HG02981 (cell line): ENCODE measurements around the gene MCUB.
"Not testable (repeated sequence)": the region's sequence is repeated elsewhere in the genome, so short reads cannot be mapped to it uniquely, and the experiment has no call there.

ENCODE experiments used
- ATAC-seq: cut with Tn5 transposase; IDR thresholded peaks from one replicate; pipeline ENCODE4 v1.9.1; 2021; ENCODE audit warnings: mild to moderate bottlenecking, moderate library complexity; ENCODE audit not compliant: unreplicated experiment

MCUB gene

GRCh38 chr4:109678472-109678871, 118.4 kb downstream of the MCUB start:
- ATAC-seq = not testable (repeated sequence)

DNA sequence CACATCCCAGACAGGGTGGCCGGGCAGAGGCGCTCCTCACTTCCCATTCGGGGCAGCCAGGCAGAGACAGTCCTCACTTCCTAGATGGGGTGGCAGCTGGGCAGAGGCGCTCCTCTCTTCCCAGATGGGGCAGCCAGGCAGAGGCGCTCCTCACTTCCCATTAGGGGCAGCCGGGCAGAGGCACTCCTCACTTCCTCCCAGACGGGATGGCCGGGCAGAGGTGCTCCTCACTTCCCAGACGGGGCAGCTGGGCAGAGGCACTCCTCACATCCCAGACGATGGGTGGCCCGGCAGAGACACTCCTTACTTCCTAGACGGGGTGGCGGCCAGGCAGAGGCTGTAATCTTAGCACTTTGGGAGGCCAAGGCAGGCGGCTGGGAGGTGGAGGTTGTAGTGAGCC, 118.9 kb downstream of the MCUB start:
- not testable (repeated sequence) for ATAC-seq

- ATAC-seq = no peak
These were observed 122.8 kb downstream of the MCUB start for GRCh38 chr4:109682875-109683274.

DNA sequence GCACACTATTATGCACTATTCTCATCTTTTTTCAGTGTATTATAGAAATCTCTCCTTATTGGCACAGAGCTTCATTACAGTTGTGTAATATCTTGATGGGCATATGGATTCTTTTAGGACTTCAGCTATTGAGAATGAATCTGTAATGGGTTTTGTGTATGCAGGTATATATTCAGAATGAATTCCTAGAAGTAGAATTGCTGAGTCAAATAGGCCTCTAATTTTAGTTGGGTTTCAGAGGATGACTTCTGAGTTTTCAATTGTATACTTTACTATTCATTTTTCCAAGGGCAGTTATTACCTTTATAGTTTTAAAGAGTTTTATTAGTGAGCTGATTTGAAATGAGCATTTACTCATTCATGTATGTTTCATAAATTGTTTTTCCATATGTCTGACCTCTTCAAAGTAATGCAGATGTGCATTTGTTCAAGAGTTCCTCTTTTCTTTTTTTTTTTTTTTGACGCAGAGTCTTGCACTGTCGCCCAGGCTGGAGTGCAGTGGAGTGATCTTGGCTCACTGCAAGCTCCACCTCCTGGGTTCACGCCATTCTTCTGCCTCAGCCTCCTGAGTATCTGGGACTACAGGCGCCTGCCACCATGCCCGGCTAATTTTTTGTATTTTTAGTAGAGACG, 123.7 kb downstream of the MCUB start:
- ATAC-seq = no peak

DNA sequence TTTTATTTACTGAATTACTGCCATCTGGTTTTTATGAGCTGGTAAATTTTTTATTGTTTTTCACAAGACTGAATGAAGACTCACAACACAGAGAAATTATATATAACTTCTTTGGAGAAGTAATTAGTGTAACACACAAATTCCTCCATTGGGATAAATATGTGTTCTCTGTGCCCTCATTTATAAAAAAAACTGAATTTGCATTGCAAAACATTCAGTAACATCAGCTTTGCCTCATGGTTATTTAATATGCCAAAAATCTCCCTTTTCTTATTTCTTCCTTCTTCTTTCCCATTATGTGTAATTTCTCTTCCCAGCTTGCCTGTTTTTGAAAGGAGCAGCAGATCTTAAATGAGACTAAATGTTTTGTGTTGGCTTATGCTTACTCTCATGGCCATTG, 124.7 kb downstream of the MCUB start:
- no peak for ATAC-seq

GRCh38 chr4:109690690-109691410, 130.8 kb downstream of the MCUB start:
- ATAC-seq = peak; percentile 83

DNA sequence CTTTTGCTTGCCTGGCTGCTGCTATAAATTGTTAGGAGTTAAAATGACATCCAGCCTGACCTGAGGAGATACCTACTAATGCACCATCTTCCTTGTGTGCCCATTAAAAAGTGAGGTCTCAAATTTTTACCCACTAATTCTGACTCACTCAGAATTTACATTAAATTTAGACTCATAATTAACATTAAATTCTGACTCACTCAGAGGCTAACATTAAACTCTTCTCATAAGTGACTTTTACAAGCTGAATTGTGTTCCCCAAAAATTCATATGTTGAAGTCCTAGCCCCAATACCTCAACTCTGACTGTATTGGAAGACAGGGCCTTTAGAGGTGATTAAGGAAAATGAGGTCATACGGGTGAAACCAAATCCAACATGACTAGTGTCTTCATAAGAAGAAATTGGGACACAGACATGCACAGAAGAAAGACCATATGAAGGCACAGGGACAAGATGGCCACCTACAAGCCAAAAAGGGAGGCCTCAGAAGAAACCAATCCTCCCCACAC, 131.4 kb downstream of the MCUB start:
- no peak for ATAC-seq

DNA sequence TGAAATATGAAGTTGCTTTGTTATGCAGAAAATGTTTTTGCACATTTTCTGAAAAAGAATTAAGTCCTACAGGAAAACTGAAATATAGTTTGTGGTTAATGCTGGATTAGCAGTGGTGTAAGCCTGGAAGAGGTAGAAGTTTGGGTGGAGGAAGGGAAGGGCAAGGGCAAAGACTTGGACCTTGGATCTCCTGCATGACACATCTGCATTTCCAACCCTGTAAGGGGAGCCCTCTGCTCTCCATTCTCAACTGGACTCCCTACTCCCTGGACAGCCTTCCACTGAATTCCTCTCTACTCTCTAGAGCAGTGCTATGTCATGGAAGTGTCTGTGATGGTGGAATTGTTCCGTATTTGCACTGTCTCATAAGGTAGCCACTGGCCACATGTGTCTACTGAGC, 138.6 kb downstream of the MCUB start:
- ATAC-seq = no peak

DNA sequence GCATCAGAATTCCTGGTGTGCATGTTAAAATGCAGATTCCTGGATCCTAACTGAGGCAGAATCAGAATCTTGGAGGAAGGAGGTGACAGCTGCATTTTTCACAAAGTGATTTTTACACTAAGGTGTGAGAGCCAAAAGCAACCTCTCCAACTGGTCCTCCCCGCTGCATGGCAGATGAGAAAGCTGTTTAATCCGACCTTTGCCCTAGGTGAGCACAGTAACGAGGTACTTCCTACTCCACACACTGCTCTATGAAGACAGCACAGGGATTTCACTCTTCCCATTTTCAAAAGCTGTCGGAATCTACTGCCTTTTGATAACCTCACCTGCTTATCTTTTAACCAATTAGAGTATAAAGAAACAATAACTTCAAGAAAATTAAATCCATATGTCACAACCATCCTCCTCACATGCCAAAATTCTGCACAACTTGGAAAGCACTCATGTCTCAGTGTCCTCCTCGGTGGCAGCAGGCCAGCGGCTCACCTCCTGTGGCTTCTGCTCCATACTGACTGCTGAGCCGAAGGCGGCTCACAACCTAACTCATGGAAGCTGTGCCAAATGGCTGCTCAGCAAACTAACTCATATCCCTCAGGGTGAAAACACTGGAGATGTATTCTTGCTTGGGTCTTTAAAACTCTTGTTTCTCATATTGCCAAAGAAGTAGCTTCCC, 139.6 kb downstream of the MCUB start:
- no peak for ATAC-seq

GRCh38 chr4:109701566-109702410, 141.7 kb downstream of the MCUB start:
- no peak for ATAC-seq

DNA sequence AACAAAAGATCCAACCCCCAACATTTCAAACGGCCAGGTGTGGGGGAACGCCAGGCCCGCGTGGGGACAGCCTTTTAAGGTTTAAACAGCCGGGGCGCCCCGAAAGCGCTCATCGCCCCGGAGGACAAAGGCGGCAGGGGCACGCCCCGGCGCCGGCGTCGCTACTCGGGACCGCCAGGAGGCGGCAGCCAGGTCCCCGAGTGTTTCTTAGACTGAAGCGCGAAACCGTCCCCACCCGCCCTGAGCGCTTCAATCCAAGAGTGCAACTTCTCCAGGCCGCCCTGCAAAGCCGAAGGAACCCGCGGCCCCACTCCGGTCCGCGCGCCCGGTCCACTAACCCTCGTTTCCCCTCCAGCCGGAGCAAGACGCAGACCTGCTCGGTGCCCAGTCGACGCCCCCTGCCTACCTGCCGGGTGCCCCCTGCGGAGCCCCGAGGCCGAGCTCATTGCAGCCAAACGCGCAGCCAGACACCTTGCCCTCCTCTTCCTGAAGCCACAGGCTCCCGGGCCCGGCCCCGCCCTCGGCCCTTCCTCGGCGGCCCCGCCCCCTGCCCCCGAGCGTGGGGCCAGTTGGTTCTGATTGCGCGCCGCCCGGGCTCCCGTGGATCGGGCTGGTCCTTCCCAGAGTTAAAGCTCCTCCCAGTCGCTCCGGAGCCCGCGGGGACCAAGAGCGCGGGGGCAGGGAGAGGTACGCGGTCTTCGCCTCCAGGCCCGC, 143.1 kb downstream of the MCUB start, which contains the start of gene CASP6:
CASP6 (minus strand) TSS at position 496 of the 714 bp plus-strand sequence; CDS start at position 446, 50 bp downstream.
- peak; percentile 78 for ATAC-seq

- no peak for ATAC-seq
These were observed 143.8 kb downstream of the MCUB start for GRCh38 chr4:109703664-109704361.

- no peak for ATAC-seq
These were observed 148.4 kb downstream of the MCUB start for GRCh38 chr4:109708435-109708834.

GRCh38 chr4:109708990-109709389, 148.9 kb downstream of the MCUB start:
- ATAC-seq = peak; percentile 77

GRCh38 chr4:109713500-109713899, 153.5 kb downstream of the MCUB start:
- no peak for ATAC-seq

GRCh38 chr4:109718759-109719158, 158.7 kb downstream of the MCUB start:
- ATAC-seq = no peak

DNA sequence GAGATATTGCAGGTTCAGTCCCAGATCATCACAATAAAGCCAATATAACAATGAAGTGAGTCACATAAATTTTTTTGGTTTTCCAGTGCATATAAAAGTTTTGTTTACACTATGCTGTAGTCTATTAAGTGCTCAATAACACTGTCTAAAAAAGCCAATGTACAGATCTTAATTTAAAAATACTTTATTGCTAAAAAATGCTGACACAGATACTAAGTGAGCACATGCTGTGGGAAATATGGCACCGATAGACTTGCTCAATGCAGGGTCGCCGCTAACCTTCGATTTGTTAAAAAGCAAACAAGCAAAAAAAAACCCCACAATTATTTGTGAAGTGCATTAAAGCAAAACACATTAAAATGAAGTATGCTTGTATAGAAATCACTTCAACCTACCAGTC, 159.6 kb downstream of the MCUB start:
- no peak for ATAC-seq

- ATAC-seq = no peak
These were observed 161.0 kb downstream of the MCUB start for GRCh38 chr4:109721033-109721432.

DNA sequence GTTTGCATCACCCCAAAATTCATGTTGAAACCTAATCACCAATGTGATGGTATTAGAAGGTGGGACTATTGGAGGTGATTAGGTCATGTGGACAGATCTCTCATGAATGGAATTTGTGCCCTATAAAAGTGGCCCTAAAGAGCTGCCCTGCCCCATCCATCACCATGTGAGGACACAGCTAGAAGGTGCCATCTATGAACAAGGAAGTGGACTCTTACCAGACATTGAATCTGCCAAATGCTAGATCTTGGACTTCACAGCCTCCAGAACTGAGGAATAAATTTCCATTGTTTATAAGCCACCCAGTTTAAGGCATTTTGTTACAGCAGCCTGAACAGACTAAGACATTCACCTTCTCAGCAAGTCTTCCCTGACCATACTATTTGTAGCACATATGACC, 162.3 kb downstream of the MCUB start:
- ATAC-seq = no peak

- ATAC-seq = no peak
These were observed 163.1 kb downstream of the MCUB start for GRCh38 chr4:109723110-109723509.
